ENCODE data around the gene UPP1.

Gene UPP1

GRCh38 chr7:48089046-48090003 is at the start of gene UPP1:
Gene UPP1, plus strand, starts transcription at chr7:48089265. Its CDS starts 5,519 bp downstream, at chr7:48094784.
- Mint-ChIP-seq H3K36me3 (ENCODE audit: low read depth) (peaks cover 59% of the 10 kb centered on the region), H3K4me1 (ENCODE audit: low read depth) (peaks cover 90% of the 10 kb centered on the region)
- intact Hi-C loops (cut with micrococcal nuclease) = loop anchor here (1.0 to 5.0 kb wide), 4 partner anchors 37 to 111 kb away; partner anchors contain the start of genes C7orf57 and HUS1

GRCh38 chr7:48040944-48041652 is 48.0 kb upstream of the UPP1 start:
- Mint-ChIP-seq H3K9me3 (no peaks in the 10 kb centered on the region), H3K27ac (no peak overlapping the region), H3K36me3 (ENCODE audit: low read depth) (no peaks in the 10 kb centered on the region), H3K27me3 (peaks cover 33% of the 10 kb centered on the region), H3K4me3 (no peak overlapping the region), H3K4me1 (ENCODE audit: low read depth) (peaks cover 15% of the 10 kb centered on the region)
- intact Hi-C loops (cut with micrococcal nuclease) = no loop called here

More at GRCh38 chr7:48089046-48090003, at the start of gene UPP1:
- no peaks in the 10 kb centered on the region for H3K27me3 Mint-ChIP-seq
- peak within 1 kb of the TSS; percentile 91 for H3K4me3 Mint-ChIP-seq
- H3K9me3 Mint-ChIP-seq = no peaks in the 10 kb centered on the region
- H3K27ac Mint-ChIP-seq = peak within 1 kb of the TSS; percentile 98

GRCh38 chr7:48041653-48041970 is 47.5 kb upstream of the UPP1 start:
- no peak overlapping the region for H3K27ac Mint-ChIP-seq
- intact Hi-C loops (cut with micrococcal nuclease) = no loop called here

DNA sequence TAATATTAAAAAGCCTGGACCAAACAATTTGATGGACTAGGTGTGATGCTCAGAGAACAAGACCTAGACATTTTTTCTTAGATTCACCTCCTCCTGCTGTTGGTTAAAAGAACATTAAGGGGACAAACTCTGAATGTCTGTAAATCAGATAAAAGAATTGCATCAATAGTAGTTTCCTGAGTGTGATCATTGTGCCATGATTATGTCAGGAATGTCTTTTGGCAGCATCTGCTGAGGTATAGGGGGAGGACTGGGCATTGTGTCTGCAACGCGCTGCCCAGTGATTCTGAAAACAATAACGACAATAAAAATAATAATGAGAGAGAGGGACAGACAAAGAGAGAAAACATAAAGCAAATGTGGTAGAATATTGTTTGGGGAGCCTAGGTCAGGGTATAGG is 46.8 kb upstream of the UPP1 start:
- Mint-ChIP-seq H3K9me3 (no peaks in the 10 kb centered on the region), H3K27me3 (peaks cover 25% of the 10 kb centered on the region), H3K4me3 (no peak overlapping the region), H3K4me1 (ENCODE audit: low read depth) (peaks cover 11% of the 10 kb centered on the region), H3K36me3 (ENCODE audit: low read depth) (no peaks in the 10 kb centered on the region), H3K27ac (no peak overlapping the region)
- intact Hi-C loops (cut with micrococcal nuclease) = no loop called here

More at GRCh38 chr7:48041653-48041970, 47.5 kb upstream of the UPP1 start:
- peaks cover 11% of the 10 kb centered on the region for H3K4me1 Mint-ChIP-seq (ENCODE audit: low read depth)
- no peaks in the 10 kb centered on the region for H3K9me3 Mint-ChIP-seq
- no peak overlapping the region for H3K4me3 Mint-ChIP-seq
- peaks cover 31% of the 10 kb centered on the region for H3K27me3 Mint-ChIP-seq
- H3K36me3 Mint-ChIP-seq (ENCODE audit: low read depth) = no peaks in the 10 kb centered on the region

- H3K27me3 Mint-ChIP-seq = peaks cover 21% of the 10 kb centered on the region
- H3K4me1 Mint-ChIP-seq (ENCODE audit: low read depth) = peaks cover 11% of the 10 kb centered on the region
- H3K27ac Mint-ChIP-seq = peak overlapping the region; percentile 21
- intact Hi-C loops (cut with micrococcal nuclease) = no loop called here
- no peaks in the 10 kb centered on the region for H3K36me3 Mint-ChIP-seq (ENCODE audit: low read depth)
- H3K9me3 Mint-ChIP-seq = no peaks in the 10 kb centered on the region
- no peak overlapping the region for H3K4me3 Mint-ChIP-seq
Measured at GRCh38 chr7:48042636-48043035, 46.4 kb upstream of the UPP1 start.

- Mint-ChIP-seq H3K4me3 (no peak overlapping the region), H3K4me1 (ENCODE audit: low read depth) (peaks cover 28% of the 10 kb centered on the region)
Measured at GRCh38 chr7:48045195-48045765, 43.8 kb upstream of the UPP1 start.

GRCh38 chr7:48046458-48046857 is 42.6 kb upstream of the UPP1 start:
- intact Hi-C loops (cut with micrococcal nuclease) = no loop called here
- no peak overlapping the region for H3K27ac Mint-ChIP-seq
- H3K36me3 Mint-ChIP-seq (ENCODE audit: low read depth) = no peaks in the 10 kb centered on the region
- H3K27me3 Mint-ChIP-seq = peaks cover 13% of the 10 kb centered on the region
- H3K9me3 Mint-ChIP-seq = no peaks in the 10 kb centered on the region
- peaks cover 29% of the 10 kb centered on the region for H3K4me1 Mint-ChIP-seq (ENCODE audit: low read depth)
- no peak overlapping the region for H3K4me3 Mint-ChIP-seq

More at GRCh38 chr7:48045195-48045765, 43.8 kb upstream of the UPP1 start:
- Mint-ChIP-seq H3K27ac (no peak overlapping the region), H3K36me3 (ENCODE audit: low read depth) (no peaks in the 10 kb centered on the region), H3K9me3 (no peaks in the 10 kb centered on the region), H3K27me3 (peaks cover 13% of the 10 kb centered on the region)
- intact Hi-C loops (cut with micrococcal nuclease) = no loop called here

DNA sequence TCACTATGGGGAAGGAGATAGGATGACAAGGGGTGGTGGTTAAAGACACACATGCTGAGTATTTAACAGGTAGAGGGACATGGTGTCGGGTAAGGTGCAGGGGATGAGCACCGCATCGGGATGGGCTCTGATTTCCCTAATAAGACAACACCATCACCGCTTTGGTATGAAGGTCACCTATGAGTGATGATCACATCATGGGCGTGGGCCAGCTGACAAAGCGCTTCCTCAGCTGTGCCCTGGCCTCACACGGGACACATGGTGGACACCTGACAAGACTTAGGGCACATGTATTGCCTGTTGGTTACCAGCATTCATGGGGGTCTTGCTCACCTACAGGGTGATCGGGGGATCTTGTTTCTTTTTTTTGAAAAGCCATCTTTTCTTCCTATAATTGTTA is 41.0 kb upstream of the UPP1 start:
- Mint-ChIP-seq H3K4me3 (no peak overlapping the region), H3K36me3 (ENCODE audit: low read depth) (no peaks in the 10 kb centered on the region), H3K27ac (no peak overlapping the region), H3K27me3 (peaks cover 13% of the 10 kb centered on the region), H3K9me3 (no peaks in the 10 kb centered on the region), H3K4me1 (ENCODE audit: low read depth) (peaks cover 29% of the 10 kb centered on the region)
- intact Hi-C loops (cut with micrococcal nuclease) = no loop called here

- Mint-ChIP-seq H3K27ac (peak overlapping the region; percentile 15), H3K27me3 (peaks cover 10% of the 10 kb centered on the region), H3K4me3 (no peak overlapping the region), H3K4me1 (ENCODE audit: low read depth) (peaks cover 28% of the 10 kb centered on the region), H3K9me3 (no peaks in the 10 kb centered on the region), H3K36me3 (ENCODE audit: low read depth) (no peaks in the 10 kb centered on the region)
- intact Hi-C loops (cut with micrococcal nuclease) = loop anchor here (5.0 kb wide), 1 partner anchor 37 kb away; the partner anchor contains the start of gene UPP1
Measured at GRCh38 chr7:48049850-48050249, 39.2 kb upstream of the UPP1 start.

DNA sequence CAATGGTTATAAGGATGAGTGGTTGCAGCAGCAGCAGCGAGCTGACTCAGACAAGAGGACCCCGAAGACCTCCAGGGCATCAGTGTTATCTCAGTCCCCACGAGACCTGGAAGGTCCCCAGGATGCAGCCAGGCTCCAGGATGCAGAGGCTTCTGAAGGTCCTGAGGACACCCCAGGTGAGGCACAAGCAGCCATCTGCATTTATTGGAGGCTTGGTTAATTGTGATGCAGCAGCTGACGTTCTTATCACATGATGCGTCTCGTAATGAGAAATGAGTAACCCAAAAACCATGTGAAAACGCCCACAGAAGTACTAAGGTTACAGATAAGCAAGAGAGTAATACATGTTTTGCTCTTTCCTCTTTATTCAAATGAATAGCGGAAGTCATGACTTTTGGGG is 36.3 kb upstream of the UPP1 start:
- no peak overlapping the region for H3K4me3 Mint-ChIP-seq
- no peaks in the 10 kb centered on the region for H3K36me3 Mint-ChIP-seq (ENCODE audit: low read depth)
- intact Hi-C loops (cut with micrococcal nuclease) = loop anchor here (5.0 kb wide), 1 partner anchor 35 kb away; the partner anchor contains the start of gene UPP1
- peaks cover 28% of the 10 kb centered on the region for H3K4me1 Mint-ChIP-seq (ENCODE audit: low read depth)
- no peak overlapping the region for H3K27ac Mint-ChIP-seq
- H3K27me3 Mint-ChIP-seq = no peaks in the 10 kb centered on the region
- H3K9me3 Mint-ChIP-seq = peaks cover 11% of the 10 kb centered on the region

GRCh38 chr7:48053736-48054135 is 35.3 kb upstream of the UPP1 start:
- Mint-ChIP-seq H3K27me3 (no peaks in the 10 kb centered on the region), H3K27ac (no peak overlapping the region), H3K4me1 (ENCODE audit: low read depth) (peaks cover 28% of the 10 kb centered on the region), H3K4me3 (no peak overlapping the region), H3K36me3 (ENCODE audit: low read depth) (no peaks in the 10 kb centered on the region), H3K9me3 (peaks cover 11% of the 10 kb centered on the region)
- intact Hi-C loops (cut with micrococcal nuclease) = loop anchor here (5.0 kb wide), 1 partner anchor 34 kb away; the partner anchor contains the start of gene UPP1

DNA sequence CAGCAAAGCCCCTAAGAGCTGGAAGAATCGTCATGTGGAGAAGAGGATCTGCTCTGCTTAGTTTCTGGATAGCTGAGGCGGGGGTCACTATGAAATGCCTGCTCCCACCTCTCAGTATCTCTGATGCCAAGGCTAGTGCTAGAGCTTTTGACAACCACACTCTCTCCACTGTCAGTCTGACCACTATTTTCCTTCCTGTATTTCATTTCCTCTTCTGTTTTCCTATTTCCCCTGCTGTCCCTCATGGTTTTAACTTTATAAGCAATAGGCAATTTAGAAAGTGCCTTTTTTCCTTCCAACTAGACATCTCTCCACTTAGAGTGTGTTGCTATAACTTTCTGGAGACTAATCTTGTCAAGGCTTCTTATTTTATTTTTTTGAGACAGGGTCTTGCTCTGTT is 30.1 kb upstream of the UPP1 start:
- intact Hi-C loops (cut with micrococcal nuclease) = no loop called here
- Mint-ChIP-seq H3K4me1 (ENCODE audit: low read depth) (peaks cover 9% of the 10 kb centered on the region), H3K27me3 (no peaks in the 10 kb centered on the region), H3K27ac (no peak overlapping the region), H3K36me3 (ENCODE audit: low read depth) (peaks cover 4% of the 10 kb centered on the region), H3K9me3 (peaks cover 22% of the 10 kb centered on the region), H3K4me3 (no peak overlapping the region)

DNA sequence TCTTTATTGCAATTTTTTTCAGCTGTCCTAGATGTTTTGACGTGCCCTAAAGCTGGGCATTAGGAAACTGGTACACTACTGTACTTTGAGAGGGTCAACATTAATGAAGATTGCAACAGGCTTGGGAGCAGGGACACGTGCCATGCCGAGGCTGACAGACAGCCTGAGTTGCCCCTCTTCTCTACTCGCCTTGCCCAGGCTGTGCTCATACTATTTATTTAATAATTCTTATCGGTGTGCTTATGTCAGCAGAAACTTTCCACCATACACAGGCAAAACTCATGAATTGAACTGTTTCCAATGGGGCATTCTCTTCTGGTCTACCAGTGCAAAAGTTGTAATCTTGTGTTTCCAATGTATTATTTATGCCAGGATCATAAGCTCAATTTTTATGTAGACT is 29.4 kb upstream of the UPP1 start:
- intact Hi-C loops (cut with micrococcal nuclease) = no loop called here
- peaks cover 7% of the 10 kb centered on the region for H3K36me3 Mint-ChIP-seq (ENCODE audit: low read depth)
- H3K27ac Mint-ChIP-seq = no peak overlapping the region
- H3K9me3 Mint-ChIP-seq = peaks cover 28% of the 10 kb centered on the region
- peaks cover 9% of the 10 kb centered on the region for H3K4me1 Mint-ChIP-seq (ENCODE audit: low read depth)
- no peaks in the 10 kb centered on the region for H3K27me3 Mint-ChIP-seq
- no peak overlapping the region for H3K4me3 Mint-ChIP-seq

DNA sequence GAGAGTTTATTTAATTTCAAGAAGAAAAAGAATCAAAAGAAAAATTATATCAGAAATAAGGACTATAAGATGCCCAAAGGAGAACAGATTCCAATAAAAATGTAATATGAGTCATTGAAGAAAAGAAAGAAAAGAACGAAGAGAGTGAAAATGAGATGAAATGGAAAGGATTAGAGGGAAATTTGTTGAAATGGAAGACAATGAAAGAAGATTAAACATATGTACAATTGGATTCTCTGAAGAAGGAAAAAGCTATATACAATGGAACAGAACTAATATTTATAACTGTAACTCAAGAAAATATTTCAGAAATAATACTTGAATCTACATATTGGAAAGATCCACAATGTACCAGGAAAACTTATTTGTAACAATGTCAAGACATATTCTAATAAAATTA is 25.1 kb upstream of the UPP1 start:
- Mint-ChIP-seq H3K4me3 (no peak overlapping the region), H3K36me3 (ENCODE audit: low read depth) (peaks cover 7% of the 10 kb centered on the region), H3K27me3 (no peaks in the 10 kb centered on the region), H3K27ac (no peak overlapping the region), H3K4me1 (ENCODE audit: low read depth) (peaks cover 18% of the 10 kb centered on the region), H3K9me3 (peaks cover 17% of the 10 kb centered on the region)
- intact Hi-C loops (cut with micrococcal nuclease) = no loop called here
